Liver (tissue), 3 donors: ENCODE data around the gene NCAM1.

Source experiments
- ATF3 ChIP-seq: IDR thresholded peaks from 2 replicates; pipeline ENCODE4 v1.6.1; 2016; ENCODE audit warnings: antibody characterized with exemption
- CTCF ChIP-seq: fragments of 150-350 bp; IDR thresholded peaks from 2 replicates; pipeline ENCODE4 v1.5.1; 2017; ENCODE audit warnings: improper control_type of control experiment, low read depth, low read length; ENCODE audit not compliant: missing input control
- JUND ChIP-seq, 2 donors: IDR thresholded peaks; 2 replicates each; pipeline ENCODE4 v1.6.1; 2016; ENCODE audit warnings: antibody characterized with exemption in 2 of 2
- RAD21 ChIP-seq, 2 donors: IDR thresholded peaks; 2 replicates each; pipeline ENCODE4 v1.6.1; 2016; ENCODE audit warnings: antibody characterized with exemption in 2 of 2, mild to moderate bottlenecking in 2 of 2
- YY1 ChIP-seq: IDR thresholded peaks from 2 replicates; pipeline ENCODE4 v1.6.1; 2016; ENCODE audit warnings: antibody characterized with exemption, mild to moderate bottlenecking
- donor health status: healthy.
- donor health status: healthy.

- TF ChIP-seq ATF3 = no peak
- TF ChIP-seq JUND (IDR thresholded peaks at IDR 0.05) = no peak
- TF ChIP-seq CTCF = no peak
- TF ChIP-seq RAD21 (IDR thresholded peaks at IDR 0.05) = no peak
- no peak for TF ChIP-seq YY1
Observed at GRCh38 chr11:113201054-113201818, 240.0 kb downstream of the NCAM1 start.
